Loucy (cell line): Measurements from ENCODE around the gene CLEC16A.

ENCODE experiments used
- H2AFZ ChIP-seq: fragments of 200-600 bp; sonication (generic); 2 replicates; pipeline ENCODE4 v1.6.0; 2016; ENCODE audit warnings: antibody characterized with exemption, mild to moderate bottlenecking, low read length, moderate library complexity
- H3F3A ChIP-seq: fragments of 200-600 bp; 2 replicates; pipeline ENCODE4 v1.6.0; 2016; ENCODE audit warnings: antibody characterized with exemption, low read depth, mild to moderate bottlenecking
- H3K27me3 ChIP-seq: fragments of 200-600 bp; sonication (generic); 2 replicates; pipeline ENCODE4 v1.6.1; 2014; ENCODE audit warnings: low read length, mild to moderate bottlenecking; ENCODE audit not compliant: insufficient read depth, poor library complexity, severe bottlenecking
- H3K36me3 ChIP-seq: fragments of 200-600 bp; sonication (generic); 2 replicates; pipeline ENCODE4 v1.6.1; 2016; ENCODE audit warnings: low read length; ENCODE audit not compliant: insufficient read depth
- H3K4me1 ChIP-seq: fragments of 200-600 bp; sonication (generic); 2 replicates; pipeline ENCODE4 v1.5.1; 2014; ENCODE audit warnings: low read length, mild to moderate bottlenecking; ENCODE audit not compliant: insufficient read depth, poor library complexity, severe bottlenecking
- H3K4me2 ChIP-seq: fragments of 200-600 bp; sonication (generic); 2 replicates; pipeline ENCODE4 v1.6.0; 2014; ENCODE audit warnings: antibody characterized with exemption, low read length, low read depth, mild to moderate bottlenecking; ENCODE audit not compliant: poor library complexity, severe bottlenecking
- H3K4me3 ChIP-seq: fragments of 200-600 bp; sonication (generic); 2 replicates; pipeline ENCODE4 v1.5.1; 2014; ENCODE audit warnings: low read length, mild to moderate bottlenecking, mixed read lengths; ENCODE audit not compliant: poor library complexity, severe bottlenecking
- H3K79me2 ChIP-seq: fragments of 200-600 bp; sonication (generic); 2 replicates; pipeline ENCODE4 v1.6.1; 2014; ENCODE audit warnings: low read length; ENCODE audit not compliant: insufficient read depth
- H3K9ac ChIP-seq: fragments of 200-600 bp; sonication (generic); 2 replicates; pipeline ENCODE4 v1.6.0; 2014; ENCODE audit warnings: mild to moderate bottlenecking, low read depth, low read length, moderate library complexity; ENCODE audit not compliant: poor library complexity, severe bottlenecking
- H3K9me2 ChIP-seq: fragments of 200-600 bp; sonication (generic); replicated peaks from 2 replicates; pipeline ENCODE4 v1.6.1; 2016; ENCODE audit warnings: low read depth, low read length, mixed read lengths
- H3K9me3 ChIP-seq: fragments of 200-600 bp; sonication (generic); 2 replicates; pipeline ENCODE4 v1.6.1; 2014; ENCODE audit warnings: mild to moderate bottlenecking, antibody characterized with exemption, low read length, low read depth; ENCODE audit not compliant: insufficient read depth
- H4K20me1 ChIP-seq: fragments of 200-600 bp; sonication (generic); 2 replicates; pipeline ENCODE4 v1.6.0; 2014; ENCODE audit warnings: antibody characterized with exemption, low read length, mild to moderate bottlenecking; ENCODE audit not compliant: insufficient read depth, poor library complexity, severe bottlenecking
- CTCF ChIP-seq: fragments of 200-600 bp; sonication (generic); conservative IDR thresholded peaks from 2 replicates; pipeline ENCODE4 v1.5.1; 2014; ENCODE audit warnings: mild to moderate bottlenecking, antibody characterized with exemption, low read length
- EZH2phosphoT487 ChIP-seq: fragments of 200-600 bp; IDR thresholded peaks from 2 replicates; pipeline ENCODE4 v1.6.1; 2018; ENCODE audit warnings: antibody characterized with exemption, mild to moderate bottlenecking, moderate library complexity, borderline replicate concordance

The CLEC16A gene

DNA sequence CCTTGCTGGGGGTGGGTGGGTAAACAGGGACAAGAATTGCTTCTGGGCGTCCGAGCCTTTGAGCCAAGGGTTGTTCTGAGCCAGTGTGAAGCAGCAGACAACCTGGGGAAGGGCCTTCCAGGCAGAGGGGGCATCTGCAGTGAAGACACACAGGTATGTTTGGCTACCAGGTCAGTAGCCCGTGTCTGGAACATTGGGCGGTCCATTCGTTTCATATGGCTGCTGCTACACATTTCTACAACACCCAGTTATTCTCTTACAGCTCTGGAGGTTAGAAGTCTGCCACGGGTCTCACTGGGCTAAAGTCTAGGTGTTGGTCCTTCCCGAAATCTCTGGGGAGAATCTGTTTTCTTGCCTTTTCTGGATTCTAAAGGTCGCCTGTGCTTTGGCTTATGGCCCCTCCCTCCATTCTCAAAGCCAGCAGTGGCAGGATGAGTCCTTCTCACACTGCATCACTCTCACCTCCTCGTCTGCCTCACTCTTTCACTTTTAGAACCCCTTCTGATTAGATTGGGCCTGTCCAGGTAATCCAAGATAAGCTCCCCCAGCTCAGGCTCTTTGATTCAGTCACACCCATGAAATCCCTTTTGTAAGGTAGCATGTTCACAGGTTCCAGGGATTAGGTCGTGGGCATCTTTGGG is 136.1 kb downstream of the CLEC16A start:
- Histone ChIP-seq H3K4me1 (peaks cover 18% of the 10 kb centered on the region), H3K27me3 (no peaks in the 10 kb centered on the region)

GRCh38 chr16:11080999-11081630 is 136.8 kb downstream of the CLEC16A start:
- H3K79me2 ChIP-seq: no peaks in the 10 kb centered on the region
- TF ChIP-seq CTCF: no peak
- H3K36me3 ChIP-seq: no peaks in the 10 kb centered on the region
- no peak overlapping the region for H3K4me3 ChIP-seq
- peaks cover 18% of the 10 kb centered on the region for H3K4me1 ChIP-seq
- no peaks in the 10 kb centered on the region for H3F3A ChIP-seq
- H2AFZ ChIP-seq: no peak overlapping the region
- no peak overlapping the region for H3K4me2 ChIP-seq
- H4K20me1 ChIP-seq: no peaks in the 10 kb centered on the region
- H3K9ac ChIP-seq: no peak overlapping the region
- H3K27me3 ChIP-seq: no peaks in the 10 kb centered on the region
- no peaks in the 10 kb centered on the region for H3K9me3 ChIP-seq
- H3K9me2 ChIP-seq: no peaks in the 10 kb centered on the region

More for the DNA sequence above, 136.1 kb downstream of the CLEC16A start:
- Histone ChIP-seq H3K9me2 (no peaks in the 10 kb centered on the region), H3K9ac (no peak overlapping the region), H4K20me1 (no peaks in the 10 kb centered on the region), H2AFZ (no peak overlapping the region), H3K4me2 (no peak overlapping the region), H3K9me3 (no peaks in the 10 kb centered on the region), H3K4me3 (no peak overlapping the region), H3K79me2 (no peaks in the 10 kb centered on the region), H3K36me3 (no peaks in the 10 kb centered on the region), H3F3A (no peaks in the 10 kb centered on the region)
- no peak for TF ChIP-seq CTCF
- no peak for TF ChIP-seq EZH2phosphoT487

- no peaks in the 10 kb centered on the region for H3K9me3 ChIP-seq
- H3K9me2 ChIP-seq: no peaks in the 10 kb centered on the region
- no peaks in the 10 kb centered on the region for H3K79me2 ChIP-seq
- no peak overlapping the region for H3K9ac ChIP-seq
- no peaks in the 10 kb centered on the region for H3F3A ChIP-seq
- TF ChIP-seq EZH2phosphoT487 (no peak), CTCF (no peak)
- H4K20me1 ChIP-seq: no peaks in the 10 kb centered on the region
- no peaks in the 10 kb centered on the region for H3K36me3 ChIP-seq
- H2AFZ ChIP-seq: no peak overlapping the region
- H3K4me1 ChIP-seq: peaks cover 21% of the 10 kb centered on the region
- no peak overlapping the region for H3K4me2 ChIP-seq
- no peak overlapping the region for H3K4me3 ChIP-seq
- no peaks in the 10 kb centered on the region for H3K27me3 ChIP-seq
Measured at GRCh38 chr16:11082108-11082859, 137.9 kb downstream of the CLEC16A start.
